Measurements from ENCODE around the gene PSMD1. TPM values are rescaled to one million over a fixed set of nuclear protein-coding genes. Genes with fewer than 3 reads are reported as not detected.
"Not testable (repeated sequence)": the region's sequence is repeated elsewhere in the genome, so short reads cannot be mapped to it uniquely, and the experiment has no call there.

PSMD1 gene
- total and polyA plus RNA-seq, 2 of the 8 experiments (the other 6 are each of a cell fraction or from before 2014, with no cell fraction given): 179 to 272 TPM

DNA sequence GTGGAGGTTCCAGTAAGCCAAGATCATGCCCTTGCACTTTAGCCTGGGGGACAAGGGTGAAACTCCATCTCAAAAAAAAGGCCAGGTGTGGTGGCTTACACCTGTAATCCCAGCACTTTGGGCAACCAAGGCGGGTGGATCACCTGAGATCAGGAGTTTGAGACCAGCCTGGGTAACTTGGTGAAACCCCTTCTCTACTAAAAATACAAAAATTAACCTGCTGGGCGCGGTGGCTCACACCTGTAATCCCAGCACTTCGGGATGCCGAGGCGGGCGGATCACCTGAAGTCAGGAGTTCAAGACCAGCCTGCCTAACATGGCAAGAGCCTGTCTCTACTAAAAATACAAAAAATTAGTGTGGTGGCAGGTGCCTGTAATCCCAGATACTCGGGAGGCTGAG is 84.1 kb downstream of the PSMD1 start:
- not testable (repeated sequence) for H3K9ac ChIP-seq (replicated peaks in 1 of 4; ENCODE audit: extremely low read depth in 1 of 4, low read depth in 3 of 4, low read length in 3 of 4); H3K18ac ChIP-seq (ENCODE audit: extremely low read depth, low read length); H3K4me2 ChIP-seq (ENCODE audit: insufficient read depth in 1 of 2, low read depth in 2 of 2, low read length in 2 of 2); H2AFZ ChIP-seq (ENCODE audit: low read length); H3K4me3 ChIP-seq (ENCODE audit: extremely low read depth in 1 of 4, insufficient read depth in 2 of 4, low read depth in 3 of 4, low read length in 4 of 4); H4K20me1 ChIP-seq (replicated peaks in 1 of 2; ENCODE audit: control insufficient read depth in 1 of 2, insufficient read depth in 2 of 2, low read length in 2 of 2); H2BK12ac ChIP-seq (ENCODE audit: low read depth, low read length); H3K23me2 ChIP-seq (ENCODE audit: low read depth, low read length); H2BK5ac ChIP-seq (ENCODE audit: low read depth, low read length); H2BK15ac ChIP-seq (ENCODE audit: low read length); H3K27ac ChIP-seq (ENCODE audit: low read depth, low read length); H3K56ac ChIP-seq (replicated peaks; ENCODE audit: insufficient read length, low read depth, low read length); H2BK120ac ChIP-seq (replicated peaks; ENCODE audit: low read depth, low read length); H3K36me3 ChIP-seq (ENCODE audit: control insufficient read depth in 2 of 4, insufficient read depth in 4 of 4, low read length in 3 of 4); H4K8ac ChIP-seq (ENCODE audit: extremely low read depth, insufficient read depth, low read length); H2AK5ac ChIP-seq (ENCODE audit: low read depth, low read length); DNase-seq (ENCODE audit: low read depth in 1 of 2, low spot score in 2 of 2); H3K27me3 ChIP-seq (replicated peaks in 1 of 4; ENCODE audit: control insufficient read depth in 3 of 4, extremely low read depth in 1 of 4, insufficient read depth in 3 of 4, low read length in 3 of 4); H4K5ac ChIP-seq (ENCODE audit: insufficient read length, low read depth, low read length); H3K79me1 ChIP-seq (ENCODE audit: low read depth, low read length); H4K91ac ChIP-seq (replicated peaks; ENCODE audit: insufficient read length, low read length); H3K9me3 ChIP-seq (ENCODE audit: insufficient read depth in 2 of 2, low read depth in 1 of 2, low read length in 1 of 2); H3K14ac ChIP-seq (ENCODE audit: insufficient read length); FAIRE-seq; H2BK20ac ChIP-seq (ENCODE audit: low read length); H3K23ac ChIP-seq (ENCODE audit: insufficient read length); H3K4me1 ChIP-seq (replicated peaks in 1 of 4; ENCODE audit: control insufficient read depth in 3 of 4, insufficient read depth in 4 of 4, low read length in 3 of 4); H3K79me2 ChIP-seq (ENCODE audit: control insufficient read depth in 1 of 2, insufficient read depth in 2 of 2, low read length in 2 of 2); H3K4ac ChIP-seq (replicated peaks; ENCODE audit: insufficient read length, low read depth, low read length)
- 87% methylated on average over 8 of the region's 8 CpGs; no CpG with 5 or more reads in 1 of the 2 experiments for WGBS, 2 experiments (ENCODE audit: extremely low coverage in 1 of 2, insufficient coverage in 1 of 2, insufficient read length in 1 of 2, insufficient replicate concordance in 2 of 2, low coverage in 1 of 2, low lambda C conversion rate in 2 of 2, missing lambda C conversion rate in 1 of 2)
- POLR2A ChIA-PET (ENCODE audit: partially characterized antibody): interaction anchor here (0.7 to 0.8 kb wide), 2 partner anchors 14 to 299 kb away, joined by 3 to 6 read pairs; no protein-coding TSS in a partner anchor
- CTCF ChIA-PET (ENCODE audit: partially characterized antibody): interaction anchor here (0.7 kb wide), 1 partner anchor 423 kb away, joined by 3 read pairs; no protein-coding TSS in a partner anchor
